ENCODE data around the gene RNF144B.

The RNF144B gene

DNA sequence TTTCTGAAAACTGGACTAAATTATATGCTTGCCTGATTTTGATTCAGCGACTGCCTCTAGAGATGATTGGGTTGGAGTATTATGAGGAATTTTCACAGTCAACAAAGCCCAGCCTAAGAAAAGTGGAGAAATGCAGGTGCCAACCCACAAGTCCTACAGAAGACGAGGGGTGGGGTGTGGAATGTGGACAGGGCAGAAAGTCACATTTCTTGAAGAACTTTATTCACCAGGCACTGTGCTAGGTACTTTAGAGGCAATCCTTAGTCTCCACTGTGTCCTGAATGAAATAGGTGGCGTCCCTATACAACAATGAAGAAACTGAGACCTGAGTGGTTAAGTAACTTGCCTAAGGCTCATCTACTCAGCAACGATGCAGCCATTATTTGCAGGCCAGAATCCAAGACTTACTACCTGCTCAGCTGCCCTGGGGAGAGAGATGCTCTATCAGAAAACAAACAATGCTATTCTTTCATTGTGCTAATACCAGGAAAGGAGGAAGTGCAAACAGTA is 106.3 kb downstream of the RNF144B start:
- Histone ChIP-seq H3K4me1 (ENCODE audit: control insufficient read depth, insufficient read depth, low read length) (peaks cover 2% of the 10 kb centered on the region; the same call in 1 of the 2 replicates), H3K9me3 (ENCODE audit: control insufficient read depth, insufficient read depth, low read length) (no peaks in the 10 kb centered on the region), H3K27me3 (ENCODE audit: control insufficient read depth, insufficient read depth, low read length) (no peaks in the 10 kb centered on the region), H3K36me3 (ENCODE audit: control insufficient read depth, insufficient read depth, low read length) (no peaks in the 10 kb centered on the region), H3K27ac (ENCODE audit: low read length) (no peak overlapping the region), H3K4me3 (ENCODE audit: low read length) (no peak overlapping the region)
- whole genome bisulfite sequencing (ENCODE audit: insufficient coverage, insufficient read length): no CpG with 5 or more reads among the region's 4 CpGs
- no peak for DNase-seq (ENCODE audit: low read depth, low spot score)

- Histone ChIP-seq H3K4me1 (ENCODE audit: control insufficient read depth, insufficient read depth, low read length) (peaks cover 2% of the 10 kb centered on the region; the same call in 1 of the 2 replicates), H3K4me3 (ENCODE audit: low read length) (no peak overlapping the region), H3K36me3 (ENCODE audit: control insufficient read depth, insufficient read depth, low read length) (no peaks in the 10 kb centered on the region), H3K9me3 (ENCODE audit: control insufficient read depth, insufficient read depth, low read length) (no peaks in the 10 kb centered on the region), H3K27me3 (ENCODE audit: control insufficient read depth, insufficient read depth, low read length) (no peaks in the 10 kb centered on the region), H3K27ac (ENCODE audit: low read length) (no peak overlapping the region)
- no peak for DNase-seq (ENCODE audit: low read depth, low spot score)
- no CpG with 5 or more reads among the region's 2 CpGs for WGBS (ENCODE audit: insufficient coverage, insufficient read length)
Measured at GRCh38 chr6:18493925-18494324, 106.8 kb downstream of the RNF144B start.

DNA sequence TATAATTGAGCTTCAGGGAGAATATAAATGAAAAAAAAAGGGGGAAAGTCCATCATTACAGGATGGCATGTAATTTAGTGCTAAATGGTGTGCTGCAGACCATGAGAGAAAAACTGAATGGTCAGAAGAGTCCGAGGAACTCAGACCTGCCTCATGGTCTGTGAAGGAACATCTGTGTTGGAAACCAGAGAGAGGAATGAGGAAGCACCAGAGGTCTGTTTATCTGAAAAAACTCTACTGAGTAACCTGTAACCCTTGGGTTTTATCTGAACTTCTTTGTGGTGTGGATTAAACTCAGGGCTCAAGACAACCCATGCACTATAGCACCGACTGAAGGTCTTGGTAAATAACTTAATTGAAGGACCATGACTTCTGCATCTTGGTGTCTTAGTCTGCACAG is 108.1 kb downstream of the RNF144B start:
- no CpG with 5 or more reads among the region's 2 CpGs for WGBS (ENCODE audit: insufficient coverage, insufficient read length)

GRCh38 chr6:18496462-18496861 is 109.3 kb downstream of the RNF144B start:
- WGBS (ENCODE audit: insufficient coverage, insufficient read length): no CpG with 5 or more reads among the region's 3 CpGs
- DNase-seq (ENCODE audit: low read depth, low spot score): no peak
- no peak overlapping the region for H3K27ac ChIP-seq (ENCODE audit: low read length)
- no peaks in the 10 kb centered on the region for H3K27me3 ChIP-seq (ENCODE audit: control insufficient read depth, insufficient read depth, low read length)
- no peaks in the 10 kb centered on the region for H3K36me3 ChIP-seq (ENCODE audit: control insufficient read depth, insufficient read depth, low read length)
- H3K4me1 ChIP-seq (ENCODE audit: control insufficient read depth, insufficient read depth, low read length): peaks cover under 1% of the 10 kb centered on the region; the same call in 1 of the 2 replicates
- no peaks in the 10 kb centered on the region for H3K9me3 ChIP-seq (ENCODE audit: control insufficient read depth, insufficient read depth, low read length)
- no peak overlapping the region for H3K4me3 ChIP-seq (ENCODE audit: low read length)

More for the DNA sequence above, 108.1 kb downstream of the RNF144B start:
- Histone ChIP-seq H3K27me3 (ENCODE audit: control insufficient read depth, insufficient read depth, low read length) (no peaks in the 10 kb centered on the region), H3K27ac (ENCODE audit: low read length) (no peak overlapping the region), H3K36me3 (ENCODE audit: control insufficient read depth, insufficient read depth, low read length) (no peaks in the 10 kb centered on the region), H3K4me1 (ENCODE audit: control insufficient read depth, insufficient read depth, low read length) (peaks cover 2% of the 10 kb centered on the region; the same call in 1 of the 2 replicates), H3K9me3 (ENCODE audit: control insufficient read depth, insufficient read depth, low read length) (no peaks in the 10 kb centered on the region), H3K4me3 (ENCODE audit: low read length) (no peak overlapping the region)
- DNase-seq (ENCODE audit: low read depth, low spot score): no peak

- no peaks in the 10 kb centered on the region for H3K9me3 ChIP-seq (ENCODE audit: control insufficient read depth, insufficient read depth, low read length)
- DNase-seq (ENCODE audit: low read depth, low spot score): no peak
- WGBS (ENCODE audit: insufficient coverage, insufficient read length): no CpG with 5 or more reads among the region's 2 CpGs
- H3K27ac ChIP-seq (ENCODE audit: low read length): no peak overlapping the region
- no peaks in the 10 kb centered on the region for H3K4me1 ChIP-seq (ENCODE audit: control insufficient read depth, insufficient read depth, low read length)
- H3K36me3 ChIP-seq (ENCODE audit: control insufficient read depth, insufficient read depth, low read length): no peaks in the 10 kb centered on the region
- H3K27me3 ChIP-seq (ENCODE audit: control insufficient read depth, insufficient read depth, low read length): no peaks in the 10 kb centered on the region
- no peak overlapping the region for H3K4me3 ChIP-seq (ENCODE audit: low read length)
Measured at GRCh38 chr6:18497006-18497405, 109.9 kb downstream of the RNF144B start.

- no peak for DNase-seq (ENCODE audit: low read depth, low spot score)
- no peak overlapping the region for H3K27ac ChIP-seq (ENCODE audit: low read length)
- H3K36me3 ChIP-seq (ENCODE audit: control insufficient read depth, insufficient read depth, low read length): no peaks in the 10 kb centered on the region
- no peaks in the 10 kb centered on the region for H3K4me1 ChIP-seq (ENCODE audit: control insufficient read depth, insufficient read depth, low read length)
- H3K9me3 ChIP-seq (ENCODE audit: control insufficient read depth, insufficient read depth, low read length): no peaks in the 10 kb centered on the region
- no peaks in the 10 kb centered on the region for H3K27me3 ChIP-seq (ENCODE audit: control insufficient read depth, insufficient read depth, low read length)
- no peak overlapping the region for H3K4me3 ChIP-seq (ENCODE audit: low read length)
- no CpG with 5 or more reads among the region's 2 CpGs for WGBS (ENCODE audit: insufficient coverage, insufficient read length)
Measured at GRCh38 chr6:18498408-18498807, 111.3 kb downstream of the RNF144B start.

GRCh38 chr6:18500921-18501662 is 113.9 kb downstream of the RNF144B start:
- Histone ChIP-seq H3K27me3 (ENCODE audit: control insufficient read depth, insufficient read depth, low read length) (no peaks in the 10 kb centered on the region), H3K9me3 (ENCODE audit: control insufficient read depth, insufficient read depth, low read length) (no peaks in the 10 kb centered on the region), H3K27ac (ENCODE audit: low read length) (no peak overlapping the region), H3K36me3 (ENCODE audit: control insufficient read depth, insufficient read depth, low read length) (no peaks in the 10 kb centered on the region), H3K4me1 (ENCODE audit: control insufficient read depth, insufficient read depth, low read length) (no peaks in the 10 kb centered on the region), H3K4me3 (ENCODE audit: low read length) (no peak overlapping the region)
- whole genome bisulfite sequencing (ENCODE audit: insufficient coverage, insufficient read length): no CpG with 5 or more reads among the region's 12 CpGs
- no peak for DNase-seq (ENCODE audit: low read depth, low spot score)

DNA sequence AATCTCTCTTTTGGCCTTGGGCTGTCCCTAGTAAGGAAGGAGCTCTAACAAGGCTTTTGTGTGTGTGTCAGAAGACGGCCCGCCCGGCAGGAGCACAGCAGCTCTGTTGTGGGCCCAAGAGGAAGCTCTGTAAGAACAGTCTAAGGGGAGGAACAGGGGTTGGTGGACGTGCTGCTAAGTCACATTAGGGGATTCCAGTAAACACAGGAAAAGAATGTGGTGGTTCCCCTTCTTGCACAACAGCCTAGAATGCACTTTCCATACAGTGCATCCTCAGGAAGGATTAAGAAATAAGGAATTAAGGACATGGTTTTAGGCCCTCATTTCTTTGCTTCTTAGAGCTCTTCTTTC is 114.5 kb downstream of the RNF144B start:
- H3K9me3 ChIP-seq (ENCODE audit: control insufficient read depth, insufficient read depth, low read length): no peaks in the 10 kb centered on the region
- no CpG with 5 or more reads among the region's 4 CpGs for WGBS (ENCODE audit: insufficient coverage, insufficient read length)
- no peak overlapping the region for H3K27ac ChIP-seq (ENCODE audit: low read length)
- no peaks in the 10 kb centered on the region for H3K36me3 ChIP-seq (ENCODE audit: control insufficient read depth, insufficient read depth, low read length)
- H3K4me3 ChIP-seq (ENCODE audit: low read length): no peak overlapping the region
- no peak for DNase-seq (ENCODE audit: low read depth, low spot score)
- no peaks in the 10 kb centered on the region for H3K27me3 ChIP-seq (ENCODE audit: control insufficient read depth, insufficient read depth, low read length)
- no peaks in the 10 kb centered on the region for H3K4me1 ChIP-seq (ENCODE audit: control insufficient read depth, insufficient read depth, low read length)

DNA sequence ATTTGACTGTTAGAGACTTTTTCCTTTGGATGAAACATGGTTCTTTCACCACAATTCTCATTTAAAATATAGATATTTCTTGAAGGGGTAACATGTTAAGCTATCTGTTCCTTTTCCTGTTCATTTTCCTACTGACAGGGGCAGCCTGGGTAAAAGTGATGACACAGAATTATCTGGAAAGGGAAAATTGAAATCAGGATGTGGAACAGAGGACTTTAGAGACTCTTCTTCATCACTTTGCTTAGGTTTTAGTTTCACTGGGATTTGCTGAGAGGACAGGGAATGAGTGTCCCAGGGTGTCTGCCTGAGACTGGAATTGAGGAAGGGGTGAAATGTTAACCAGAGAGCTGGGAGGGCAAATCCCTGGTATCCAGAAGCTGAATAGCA is 116.0 kb downstream of the RNF144B start:
- Histone ChIP-seq H3K4me3 (ENCODE audit: low read length) (no peak overlapping the region), H3K9me3 (ENCODE audit: control insufficient read depth, insufficient read depth, low read length) (no peaks in the 10 kb centered on the region)
- no peak for DNase-seq (ENCODE audit: low read depth, low spot score)

DNA sequence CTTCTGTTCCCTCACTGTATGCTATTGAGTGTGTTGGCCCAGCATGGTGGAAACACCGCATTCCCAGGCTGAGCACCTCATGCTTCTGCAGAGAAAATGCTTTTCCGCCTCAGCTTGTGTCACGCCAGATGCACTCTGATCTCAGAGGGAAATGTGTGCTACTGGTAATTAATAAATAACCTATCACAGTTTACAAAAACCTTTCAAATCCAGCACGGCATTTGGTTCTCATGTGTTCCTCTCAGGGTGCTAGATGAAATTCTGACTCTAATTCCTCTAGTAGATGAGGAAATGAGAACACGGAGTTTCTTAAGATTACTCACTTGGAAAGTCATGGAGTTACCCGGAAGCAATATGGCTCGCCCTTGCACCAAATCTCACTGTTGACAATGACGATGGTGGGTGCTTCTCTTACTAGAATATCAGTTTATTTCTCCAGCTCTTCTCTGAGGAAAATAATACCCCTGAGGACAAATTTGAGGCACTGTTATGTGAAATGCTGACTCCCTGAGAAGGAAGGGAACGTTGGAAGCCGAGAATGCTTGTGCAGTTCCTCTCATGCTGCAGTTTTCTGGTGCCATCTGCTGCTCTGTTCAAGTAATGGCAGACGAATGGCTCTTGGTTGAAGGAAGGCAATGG is 116.6 kb downstream of the RNF144B start:
- Histone ChIP-seq H3K27ac (ENCODE audit: low read length) (no peak overlapping the region), H3K9me3 (ENCODE audit: control insufficient read depth, insufficient read depth, low read length) (no peaks in the 10 kb centered on the region), H3K27me3 (ENCODE audit: control insufficient read depth, insufficient read depth, low read length) (no peaks in the 10 kb centered on the region), H3K4me3 (ENCODE audit: low read length) (no peak overlapping the region), H3K36me3 (ENCODE audit: control insufficient read depth, insufficient read depth, low read length) (no peaks in the 10 kb centered on the region), H3K4me1 (ENCODE audit: control insufficient read depth, insufficient read depth, low read length) (no peaks in the 10 kb centered on the region)
- DNase-seq (ENCODE audit: low read depth, low spot score): peak; percentile 64
- no CpG with 5 or more reads among the region's 11 CpGs for WGBS (ENCODE audit: insufficient coverage, insufficient read length)

More for the DNA sequence above, 116.0 kb downstream of the RNF144B start:
- Histone ChIP-seq H3K27me3 (ENCODE audit: control insufficient read depth, insufficient read depth, low read length) (no peaks in the 10 kb centered on the region), H3K4me1 (ENCODE audit: control insufficient read depth, insufficient read depth, low read length) (no peaks in the 10 kb centered on the region), H3K27ac (ENCODE audit: low read length) (no peak overlapping the region), H3K36me3 (ENCODE audit: control insufficient read depth, insufficient read depth, low read length) (no peaks in the 10 kb centered on the region)

- Histone ChIP-seq H3K36me3 (ENCODE audit: control insufficient read depth, insufficient read depth, low read length) (no peaks in the 10 kb centered on the region), H3K27me3 (ENCODE audit: control insufficient read depth, insufficient read depth, low read length) (no peaks in the 10 kb centered on the region), H3K9me3 (ENCODE audit: control insufficient read depth, insufficient read depth, low read length) (no peaks in the 10 kb centered on the region), H3K27ac (ENCODE audit: low read length) (no peak overlapping the region), H3K4me3 (ENCODE audit: low read length) (no peak overlapping the region), H3K4me1 (ENCODE audit: control insufficient read depth, insufficient read depth, low read length) (no peaks in the 10 kb centered on the region)
- no CpG with 5 or more reads among the region's 2 CpGs for WGBS (ENCODE audit: insufficient coverage, insufficient read length)
- no peak for DNase-seq (ENCODE audit: low read depth, low spot score)
Measured at GRCh38 chr6:18504232-18504596, 117.1 kb downstream of the RNF144B start.

Measured in iPS DF 6.9 (cell line).